Tibial artery (tissue), 4 donors: ENCODE measurements around the gene C19orf73.

Experiments
- DNase-seq, 2 donors: peaks; one replicate each; pipeline ENCODE4 v3.0.0-alpha.2; 2019
- H3K27ac ChIP-seq, 2 donors: fragments of 200-600 bp; sonication (generic) in 1 of 2; 1 replicate in 1 of 2; 2 replicates in 1 of 2; pipeline ENCODE4 v1.5.1; 2018 to 2019; ENCODE audit warnings: mild to moderate bottlenecking in 1 of 2
- H3K27me3 ChIP-seq, 2 donors: fragments of 200-600 bp; sonication (generic) in 1 of 2; one replicate each; pipeline versions ENCODE4 v1.5.1 to v1.6.0; 2016 to 2019
- H3K36me3 ChIP-seq, 3 donors: fragments of 200-600 bp; sonication (generic) in 2 of 3; one replicate each; pipeline ENCODE4 v1.5.1; 2016 to 2019; ENCODE audit warnings: mild to moderate bottlenecking in 2 of 3
- H3K4me1 ChIP-seq, 4 donors: fragments of 200-600 bp; sonication (generic) in 2 of 4; 1 replicate in 3 of 4; 2 replicates in 1 of 4; pipeline ENCODE4 v1.5.1; 2016 to 2019
- H3K4me3 ChIP-seq, 2 donors: fragments of 200-600 bp; sonication (generic) in 1 of 2; 1 replicate in 1 of 2; 2 replicates in 1 of 2; pipeline ENCODE4 v1.5.1; 2018 to 2019; ENCODE audit warnings: mild to moderate bottlenecking in 2 of 2
- H3K9me3 ChIP-seq, 3 donors: fragments of 200-600 bp; sonication (generic) in 1 of 3; one replicate each; pipeline ENCODE4 v1.5.1; 2016 to 2019
- CTCF ChIP-seq, 2 experiments: fragments of 200-600 bp in 1 of 2; fragments of 450-650 bp in 1 of 2; IDR thresholded peaks; one replicate each; pipeline ENCODE4 v1.5.1; 2017 to 2019; ENCODE audit warnings: antibody characterized with exemption in 2 of 2, mild to moderate bottlenecking in 1 of 2, moderate library complexity in 1 of 2
- intact Hi-C: fragments of 100-400 bp; cut with DNase I; formaldehyde crosslinking; loops from one replicate; pipeline ENCODE4 v1.15.0; 2023; ENCODE audit warnings: low total_unique reads

C19orf73 gene

GRCh38 chr19:49161987-49162386 lies 43.0 kb upstream of the C19orf73 start:
- no peak for DNase-seq
- Histone ChIP-seq H3K9me3 (no peaks in the 10 kb centered on the region), H3K27me3 (no peaks in the 10 kb centered on the region), H3K27ac (no peak overlapping the region), H3K36me3 (peaks cover 0 to 6% (median 5%) of the 10 kb centered on the region in 3 donors), H3K4me1 (peaks cover 0 to 52% (median 34%) of the 10 kb centered on the region in 4 donors), H3K4me3 (no peak overlapping the region)
- intact Hi-C loops, result no loop called here
- no peak for TF ChIP-seq CTCF (IDR thresholded peaks at IDR 0.05)

- no peak for TF ChIP-seq CTCF (IDR thresholded peaks at IDR 0.05)
- no peaks in the 10 kb centered on the region for H3K27me3 ChIP-seq
- intact Hi-C loops, result no loop called here
- no peaks in the 10 kb centered on the region for H3K9me3 ChIP-seq
- H3K4me3 ChIP-seq, result no peak overlapping the region
- no peak overlapping the region for H3K27ac ChIP-seq
- peaks cover 0 to 6% (median 5%) of the 10 kb centered on the region in 3 donors for H3K36me3 ChIP-seq
- DNase-seq, result no peak
- H3K4me1 ChIP-seq, result peaks cover 0 to 52% (median 32%) of the 10 kb centered on the region in 4 donors
These were observed 41.7 kb upstream of the C19orf73 start for GRCh38 chr19:49160450-49161189.

- no peak for TF ChIP-seq CTCF (IDR thresholded peaks at IDR 0.05)
- peak within 1 kb of the TSS; percentile 90 to 94 for H3K27ac ChIP-seq
- peaks cover 0 to 6% (median 5%) of the 10 kb centered on the region in 3 donors for H3K36me3 ChIP-seq
- peak within 1 kb of the TSS; percentile 82 to 100 for H3K4me3 ChIP-seq
- DNase-seq, result peak; percentile 91 to 95
- H3K27me3 ChIP-seq, result no peaks in the 10 kb centered on the region
- no peaks in the 10 kb centered on the region for H3K9me3 ChIP-seq
- peaks cover 0 to 44% (median 28%) of the 10 kb centered on the region in 4 donors for H3K4me1 ChIP-seq
- intact Hi-C loops, result no loop called here
These were observed 38.7 kb upstream of the C19orf73 start, which contains the start of gene TRPM4 for GRCh38 chr19:49157445-49158224. Gene TRPM4 (plus strand): TSS chr19:49157792. CDS start chr19:49157867, 75 bp downstream.

GRCh38 chr19:49155820-49156346 lies 36.9 kb upstream of the C19orf73 start:
- peak overlapping the region; percentile 66 to 72 for H3K27ac ChIP-seq
- H3K4me3 ChIP-seq, result peak overlapping the region; percentile 3 to 32
- TF ChIP-seq CTCF (IDR thresholded peaks at IDR 0.05), result no peak
- H3K36me3 ChIP-seq, result no peaks in the 10 kb centered on the region
- no peaks in the 10 kb centered on the region for H3K9me3 ChIP-seq
- no peak for DNase-seq
- peaks cover 0 to 55% (median 41%) of the 10 kb centered on the region in 4 donors for H3K4me1 ChIP-seq
- intact Hi-C loops, result no loop called here
- no peaks in the 10 kb centered on the region for H3K27me3 ChIP-seq

- DNase-seq, result peak in 1 of 2 donors; percentile 41
- TF ChIP-seq CTCF (IDR thresholded peaks at IDR 0.05), result no peak
- H3K36me3 ChIP-seq, result no peaks in the 10 kb centered on the region
- no peaks in the 10 kb centered on the region for H3K9me3 ChIP-seq
- peak within 1 kb of the TSS; percentile 3 to 32 for H3K4me3 ChIP-seq
- H3K27me3 ChIP-seq, result no peaks in the 10 kb centered on the region
- H3K27ac ChIP-seq, result peak within 1 kb of the TSS; percentile 66 to 72
- intact Hi-C loops, result no loop called here
- H3K4me1 ChIP-seq, result peaks cover 0 to 53% (median 45%) of the 10 kb centered on the region in 4 donors
These were observed 36.3 kb upstream of the C19orf73 start, which contains the start of gene HRC for GRCh38 chr19:49155005-49155819. Gene HRC (minus strand): TSS chr19:49155396. CDS start chr19:49155237, 159 bp downstream.
